ENCODE results near the gene EPDR1. TPM values are rescaled to one million over a fixed set of nuclear protein-coding genes. Genes with fewer than 3 reads are reported as not detected.

The EPDR1 gene
- total RNA-seq, 1 donor from 2014 or later = 6.1 TPM

GRCh38 chr7:37930226-37930948 is 9.9 kb downstream of the EPDR1 start:
- TF ChIP-seq CTCF (conservative IDR thresholded peaks at IDR 0.05) = no peak
- Mint-ChIP-seq H3K36me3 (peaks cover 3% of the 10 kb centered on the region), H3K27me3 (no peaks in the 10 kb centered on the region), H3K4me3 (no peak overlapping the region), H3K27ac (peak overlapping the region; percentile 46), H3K9me3 (no peaks in the 10 kb centered on the region), H3K4me1 (ENCODE audit: unreplicated experiment) (no peaks in the 10 kb centered on the region)
- no peak for DNase-seq (ENCODE audit: extremely low spot score, unreplicated experiment)

- H3K4me1 Mint-ChIP-seq (ENCODE audit: unreplicated experiment) = no peaks in the 10 kb centered on the region
- no peak for TF ChIP-seq CTCF (conservative IDR thresholded peaks at IDR 0.05)
- H3K36me3 Mint-ChIP-seq = peaks cover 5% of the 10 kb centered on the region
- H3K27me3 Mint-ChIP-seq = no peaks in the 10 kb centered on the region
- H3K27ac Mint-ChIP-seq = no peak overlapping the region
- no peak for DNase-seq (ENCODE audit: extremely low spot score, unreplicated experiment)
- no peak overlapping the region for H3K4me3 Mint-ChIP-seq
- H3K9me3 Mint-ChIP-seq = no peaks in the 10 kb centered on the region
These were observed 12.1 kb downstream of the EPDR1 start for GRCh38 chr7:37932543-37932942.

GRCh38 chr7:37933018-37933566 is 12.7 kb downstream of the EPDR1 start:
- no peaks in the 10 kb centered on the region for H3K9me3 Mint-ChIP-seq
- no peaks in the 10 kb centered on the region for H3K27me3 Mint-ChIP-seq
- no peak for DNase-seq (ENCODE audit: extremely low spot score, unreplicated experiment)
- no peak overlapping the region for H3K27ac Mint-ChIP-seq
- H3K4me3 Mint-ChIP-seq = no peak overlapping the region
- peaks cover 5% of the 10 kb centered on the region for H3K36me3 Mint-ChIP-seq
- no peak for TF ChIP-seq CTCF (conservative IDR thresholded peaks at IDR 0.05)
- H3K4me1 Mint-ChIP-seq (ENCODE audit: unreplicated experiment) = no peaks in the 10 kb centered on the region

- peak overlapping the region; percentile 69 for H3K27ac Mint-ChIP-seq
These were observed 22.6 kb downstream of the EPDR1 start for GRCh38 chr7:37942934-37943610.

More at GRCh38 chr7:37942934-37943610, 22.6 kb downstream of the EPDR1 start:
- Mint-ChIP-seq H3K4me1 (ENCODE audit: unreplicated experiment) (peaks cover 21% of the 10 kb centered on the region), H3K4me3 (no peak overlapping the region), H3K27me3 (no peaks in the 10 kb centered on the region), H3K9me3 (no peaks in the 10 kb centered on the region), H3K36me3 (no peaks in the 10 kb centered on the region)
- TF ChIP-seq CTCF (conservative IDR thresholded peaks at IDR 0.05) = no peak
- no peak for DNase-seq (ENCODE audit: extremely low spot score, unreplicated experiment)

All from type B pancreatic cell (in vitro differentiated cells).